Stimulated activated CD8-positive, alpha-beta memory T cell treated with anti-CD3 and anti-CD28 coated beads, Interleukin-2, amount 100 ng/mL, for 1 hour (primary cell): Measurements from ENCODE around the gene PDCD1.
"Not testable (repeated sequence)": the region's sequence is repeated elsewhere in the genome, so short reads cannot be mapped to it uniquely, and the experiment has no call there.

Experiments used
- DNase-seq, 2 donors: peaks; one replicate each; pipeline ENCODE4 v3.0.0-alpha.2; 2020; ENCODE audit warnings: low read depth in 2 of 2

The PDCD1 gene

GRCh38 chr2:241813644-241814392 is 44.9 kb downstream of the PDCD1 start:
- no peak for DNase-seq

- no peak for DNase-seq
Measured at GRCh38 chr2:241812730-241813643, 45.7 kb downstream of the PDCD1 start.

GRCh38 chr2:241811952-241812729 is 46.6 kb downstream of the PDCD1 start:
- DNase-seq, result no peak

- no peak for DNase-seq
Measured at GRCh38 chr2:241811201-241811951, 47.3 kb downstream of the PDCD1 start.

- no peak for DNase-seq
Measured at GRCh38 chr2:241810307-241811200, 48.1 kb downstream of the PDCD1 start.

GRCh38 chr2:241809383-241810306 is 49.0 kb downstream of the PDCD1 start:
- DNase-seq, result no peak

- no peak for DNase-seq
Measured at GRCh38 chr2:241808721-241809382, 49.8 kb downstream of the PDCD1 start, which contains the start of gene NEU4. Gene NEU4 (plus strand): TSS chr2:241809193. CDS start chr2:241814485, 5,292 bp downstream.

GRCh38 chr2:241808051-241808720 is 50.5 kb downstream of the PDCD1 start:
- no peak for DNase-seq

GRCh38 chr2:241806217-241806616 is 52.5 kb downstream of the PDCD1 start:
- DNase-seq, result not testable (repeated sequence)

GRCh38 chr2:241804326-241805229 is 54.1 kb downstream of the PDCD1 start:
- DNase-seq, result no peak

- DNase-seq, result no peak
Measured at GRCh38 chr2:241803387-241804325, 55.0 kb downstream of the PDCD1 start.

GRCh38 chr2:241802421-241803318 is 56.0 kb downstream of the PDCD1 start:
- DNase-seq, result no peak

- DNase-seq, result no peak
Measured at GRCh38 chr2:241801611-241802420, 56.9 kb downstream of the PDCD1 start.
